Small intestine (tissue), 7 donors: ENCODE measurements around the gene ASPM. TPM values are rescaled to one million over a fixed set of nuclear protein-coding genes. Genes with fewer than 3 reads are reported as not detected.

Experiments used
- DNase-seq, 2 donors: peaks; one replicate each; pipeline versions ENCODE4 v3.0.0 to v3.0.0-alpha.2; 2013
- FAIRE-seq: peaks from 2 replicates; lab custom pipeline; 2012; peaks lifted over from hg19 to GRCh38; lab: Jason Lieb, UNC
- H3K27ac ChIP-seq, 3 donors: one replicate each; pipeline ENCODE4 v1.5.1; 2013; ENCODE audit warnings: low read length in 2 of 3, mild to moderate bottlenecking in 2 of 3, control low read depth in 1 of 3, inconsistent platforms in 1 of 3, low read depth in 1 of 3, moderate library complexity in 1 of 3
- H3K27me3 ChIP-seq, 3 donors: one replicate each; pipeline ENCODE4 v1.6.1; 2013; ENCODE audit warnings: low read length in 3 of 3, inconsistent platforms in 1 of 3; ENCODE audit not compliant: control insufficient read depth in 3 of 3, insufficient read depth in 3 of 3
- H3K36me3 ChIP-seq, 3 donors: one replicate each; pipeline ENCODE4 v1.6.1; 2013; ENCODE audit warnings: low read length in 3 of 3, inconsistent platforms in 1 of 3, low read depth in 1 of 3, mild to moderate bottlenecking in 1 of 3, moderate library complexity in 1 of 3; ENCODE audit not compliant: control insufficient read depth in 3 of 3, insufficient read depth in 2 of 3
- H3K4me1 ChIP-seq, 3 donors: one replicate each; pipeline ENCODE4 v1.6.1; 2013; ENCODE audit warnings: low read length in 2 of 3, inconsistent platforms in 1 of 3, low read depth in 1 of 3, mild to moderate bottlenecking in 1 of 3, moderate library complexity in 1 of 3; ENCODE audit not compliant: control insufficient read depth in 3 of 3, insufficient read depth in 2 of 3
- H3K4me3 ChIP-seq, 3 donors: one replicate each; pipeline ENCODE4 v1.5.1; 2013; ENCODE audit warnings: low read length in 3 of 3, control low read depth in 1 of 3, inconsistent platforms in 1 of 3, low read depth in 1 of 3, mild to moderate bottlenecking in 1 of 3, moderate library complexity in 1 of 3
- H3K9me3 ChIP-seq, 2 donors: one replicate each; pipeline ENCODE4 v1.6.1; 2013; ENCODE audit warnings: low read depth in 1 of 2, low read length in 1 of 2; ENCODE audit not compliant: control insufficient read depth in 2 of 2, insufficient read depth in 1 of 2
- WGBS, 3 donors: extraction: QIAGEN DNeasy Blood & Tissue Kit; methylation state at CpG; one replicate each; pipeline ENCODE4 v1.1.7; 2013; 5-methylcytosine and 5-hydroxymethylcytosine counted together
- polyA plus RNA-seq, 4 donors: library from polyadenylated mRNA; stranded (reverse) in 3 of 4; unstranded in 1 of 4; fragments of 200-250 nt in 3 of 4; fragments of 120-200 nt in 1 of 4; gene quantifications; one replicate each; pipeline versions ENCODE4 v1.2.1 to v1.2.3, GENCODE V29; 2013
- donor health status: healthy with polysubstance abuse.
- donor health status: control.
- donor health status: control.
- donor health status: Bipolar disorder and iron deficiency.
- donor health status: healthy.

ASPM gene
- polyA plus RNA-seq, 4 donors: 0.27 to 10.5 (median 4.0) TPM

- no peaks in the 10 kb centered on the region for H3K36me3 ChIP-seq
- no peak overlapping the region for H3K4me3 ChIP-seq
- DNase-seq: no peak
- peaks cover 0 to 9% (median 0%) of the 10 kb centered on the region in 3 donors for H3K4me1 ChIP-seq
- no peaks in the 10 kb centered on the region for H3K27me3 ChIP-seq
- H3K9me3 ChIP-seq: no peaks in the 10 kb centered on the region
- no peak for FAIRE-seq
- no peak overlapping the region for H3K27ac ChIP-seq
- 68 to 80% (median 71%) methylated on average over 4 of the region's 4 CpGs for WGBS, 3 donors
These were observed 6.2 kb upstream of the ASPM start for GRCh38 chr1:197152662-197153061.

GRCh38 chr1:197151185-197151584 lies 4.7 kb upstream of the ASPM start:
- FAIRE-seq: no peak

GRCh38 chr1:197150336-197151005 lies 4.0 kb upstream of the ASPM start:
- FAIRE-seq (no peak), DNase-seq (no peak)
- Histone ChIP-seq H3K36me3 (no peaks in the 10 kb centered on the region), H3K27ac (no peak overlapping the region), H3K4me3 (no peak overlapping the region), H3K9me3 (no peaks in the 10 kb centered on the region), H3K4me1 (peaks cover 0 to 9% (median 0%) of the 10 kb centered on the region in 3 donors), H3K27me3 (no peaks in the 10 kb centered on the region)
- 92 to 96% (median 92%) methylated on average over 3 of the region's 3 CpGs for WGBS, 3 donors

More at GRCh38 chr1:197151185-197151584, 4.7 kb upstream of the ASPM start:
- Histone ChIP-seq H3K36me3 (no peaks in the 10 kb centered on the region), H3K9me3 (no peaks in the 10 kb centered on the region), H3K27ac (no peak overlapping the region), H3K4me1 (peaks cover 0 to 9% (median 0%) of the 10 kb centered on the region in 3 donors), H3K4me3 (no peak overlapping the region), H3K27me3 (no peaks in the 10 kb centered on the region)
- WGBS, 3 donors: 10 to 67% (median 36%) methylated on average over 1 of the region's 1 CpG
- peak in 1 of 2 donors; percentile 24 for DNase-seq

GRCh38 chr1:197149340-197149739 lies 2.9 kb upstream of the ASPM start:
- no peaks in the 10 kb centered on the region for H3K9me3 ChIP-seq
- no peak overlapping the region for H3K27ac ChIP-seq
- WGBS, 3 donors: 79 to 91% (median 82%) methylated on average over 2 of the region's 2 CpGs
- H3K27me3 ChIP-seq: no peaks in the 10 kb centered on the region
- peaks cover 0 to 9% (median 0%) of the 10 kb centered on the region in 3 donors for H3K4me1 ChIP-seq
- no peak for FAIRE-seq
- no peak for DNase-seq
- H3K4me3 ChIP-seq: no peak overlapping the region
- no peaks in the 10 kb centered on the region for H3K36me3 ChIP-seq

- FAIRE-seq: no peak
- peak overlapping the region in 2 of 3 donors; percentile 61 to 88 for H3K4me3 ChIP-seq
- DNase-seq: no peak
- no peaks in the 10 kb centered on the region for H3K36me3 ChIP-seq
- WGBS, 3 donors: 1 to 2% (median 2%) methylated on average over 11 of the region's 11 CpGs
- no peaks in the 10 kb centered on the region for H3K4me1 ChIP-seq
- no peaks in the 10 kb centered on the region for H3K27me3 ChIP-seq
- no peaks in the 10 kb centered on the region for H3K9me3 ChIP-seq
- no peak overlapping the region for H3K27ac ChIP-seq
These were observed 934 bp downstream of the ASPM start for GRCh38 chr1:197145446-197146024.

- Histone ChIP-seq H3K27me3 (no peaks in the 10 kb centered on the region), H3K9me3 (no peaks in the 10 kb centered on the region), H3K27ac (no peak overlapping the region), H3K4me1 (no peaks in the 10 kb centered on the region), H3K36me3 (no peaks in the 10 kb centered on the region), H3K4me3 (peak overlapping the region in 1 of 3 donors; percentile 88)
- DNase-seq (no peak), FAIRE-seq (no peak)
- 25 to 49% (median 38%) methylated on average over 5 of the region's 5 CpGs for whole genome bisulfite sequencing, 3 donors
These were observed 1.7 kb downstream of the ASPM start for GRCh38 chr1:197144570-197145325.

GRCh38 chr1:197143276-197143675 lies 3.2 kb downstream of the ASPM start:
- H3K4me3 ChIP-seq: no peak overlapping the region
- 68 to 70% (median 70%) methylated on average over 5 of the region's 5 CpGs for WGBS, 3 donors
- DNase-seq: no peak
- no peak overlapping the region for H3K27ac ChIP-seq
- H3K36me3 ChIP-seq: no peaks in the 10 kb centered on the region
- no peaks in the 10 kb centered on the region for H3K9me3 ChIP-seq
- H3K4me1 ChIP-seq: no peaks in the 10 kb centered on the region
- FAIRE-seq: no peak
- H3K27me3 ChIP-seq: no peaks in the 10 kb centered on the region

GRCh38 chr1:197141575-197141974 lies 4.9 kb downstream of the ASPM start:
- no peaks in the 10 kb centered on the region for H3K9me3 ChIP-seq
- FAIRE-seq (no peak), DNase-seq (no peak)
- H3K4me3 ChIP-seq: no peak overlapping the region
- 90 to 95% (median 94%) methylated on average over 1 of the region's 1 CpG for WGBS, 3 donors
- no peaks in the 10 kb centered on the region for H3K27me3 ChIP-seq
- no peaks in the 10 kb centered on the region for H3K36me3 ChIP-seq
- no peaks in the 10 kb centered on the region for H3K4me1 ChIP-seq
- H3K27ac ChIP-seq: no peak overlapping the region
